NCI-H2227 treated with DMSO at 0.1 percent for 48 hours (cell line): ENCODE data around the gene NLRC5.
"Not testable (repeated sequence)": the region's sequence is repeated elsewhere in the genome, so short reads cannot be mapped to it uniquely, and the experiment has no call there.

Experiments used
- DNase-seq: peaks from one replicate; lab custom pipeline; 2025; lab: John Stamatoyannopoulos, UW

The NLRC5 gene

DNA sequence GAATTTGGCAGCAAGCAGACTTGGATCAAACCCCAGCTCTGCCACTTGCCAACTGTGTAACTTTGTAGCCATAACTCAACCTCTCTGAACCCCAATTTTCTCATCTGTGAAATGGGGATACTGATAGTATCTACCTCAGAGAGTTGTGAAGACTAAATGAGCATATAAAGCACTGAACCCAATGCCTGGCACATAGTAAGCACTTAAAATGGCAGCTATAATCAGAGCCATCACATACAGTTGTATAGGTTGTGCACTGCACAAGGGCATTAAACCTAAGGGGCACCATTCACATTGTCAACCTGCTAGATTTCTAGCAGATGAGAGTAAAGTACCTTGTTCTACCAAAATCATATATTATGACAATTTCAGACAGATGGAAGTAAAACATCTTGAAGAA is 92.4 kb downstream of the NLRC5 start:
- no peak for DNase-seq

DNA sequence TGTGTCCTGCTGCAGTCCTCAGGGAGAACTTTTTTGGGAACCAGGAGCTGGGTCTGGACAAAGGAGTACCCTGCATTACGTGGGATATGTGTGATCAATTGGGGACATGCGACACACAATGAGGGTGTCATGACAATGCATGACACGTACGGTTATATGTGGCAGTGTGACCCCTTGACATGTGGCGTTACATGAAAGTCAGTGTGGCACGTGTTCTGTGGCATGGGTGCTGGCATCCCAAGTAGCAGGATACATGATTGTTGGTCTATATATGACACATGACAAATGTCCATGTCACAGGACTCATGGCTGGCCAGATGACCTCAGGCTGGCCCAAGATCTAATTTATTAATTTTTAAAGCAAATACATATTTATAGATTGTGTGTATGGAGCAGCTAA is 93.3 kb downstream of the NLRC5 start:
- DNase-seq, result no peak

DNA sequence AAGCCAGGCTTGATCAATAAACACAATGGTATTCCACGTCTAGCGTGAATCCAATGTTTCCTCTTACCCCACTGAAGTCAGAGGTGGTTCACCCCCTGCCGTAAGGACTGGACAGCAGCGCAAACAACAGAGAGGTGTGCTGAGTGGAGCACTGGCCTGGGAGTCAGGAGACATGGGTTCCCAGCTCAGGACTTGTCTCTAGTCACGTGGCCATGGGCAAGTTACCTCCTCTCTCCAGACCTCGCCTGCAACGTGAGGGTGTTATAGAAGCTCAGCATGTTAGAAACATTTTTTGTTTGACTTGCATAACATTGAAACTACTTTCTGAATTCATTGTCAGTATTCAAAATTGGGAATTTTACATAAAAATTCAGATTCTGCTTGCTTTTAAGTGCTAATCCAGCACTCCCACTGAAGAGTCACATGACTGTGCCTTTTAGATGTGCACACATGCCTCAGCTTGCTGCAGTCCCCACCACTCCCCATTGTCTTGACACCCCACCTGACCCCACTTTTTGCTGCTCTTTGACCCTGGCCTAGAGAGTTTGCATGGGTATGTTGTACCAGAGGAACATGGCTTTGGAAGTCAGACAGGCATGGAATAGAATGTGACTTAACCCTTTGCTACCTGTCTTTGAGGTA is 94.2 kb downstream of the NLRC5 start:
- DNase-seq, result no peak

DNA sequence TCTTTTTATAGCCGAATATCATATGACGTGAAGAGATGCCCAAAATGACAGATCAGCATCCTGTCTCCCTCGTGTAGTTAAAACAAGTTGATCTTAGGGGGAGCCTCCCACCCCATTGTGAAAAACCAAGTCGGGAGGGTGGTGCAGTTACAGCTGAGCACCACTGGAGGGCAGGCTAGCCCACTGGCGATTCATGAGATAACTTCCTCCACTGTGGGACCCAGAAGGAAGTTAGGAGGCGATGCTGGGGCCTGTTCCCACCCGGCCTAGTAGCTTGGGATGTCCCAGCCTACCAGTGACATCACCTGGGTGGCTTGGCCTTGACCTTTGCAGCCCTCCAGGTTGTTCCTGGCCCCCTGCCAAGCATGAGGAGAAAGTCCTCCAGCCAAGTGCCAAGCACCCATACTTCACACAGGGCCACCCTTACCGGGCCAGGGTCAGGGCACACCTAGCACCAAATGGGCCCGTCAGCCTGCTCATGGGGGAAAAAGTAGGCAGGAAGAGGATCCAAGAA is 95.0 kb downstream of the NLRC5 start:
- DNase-seq, result peak; percentile 18

DNA sequence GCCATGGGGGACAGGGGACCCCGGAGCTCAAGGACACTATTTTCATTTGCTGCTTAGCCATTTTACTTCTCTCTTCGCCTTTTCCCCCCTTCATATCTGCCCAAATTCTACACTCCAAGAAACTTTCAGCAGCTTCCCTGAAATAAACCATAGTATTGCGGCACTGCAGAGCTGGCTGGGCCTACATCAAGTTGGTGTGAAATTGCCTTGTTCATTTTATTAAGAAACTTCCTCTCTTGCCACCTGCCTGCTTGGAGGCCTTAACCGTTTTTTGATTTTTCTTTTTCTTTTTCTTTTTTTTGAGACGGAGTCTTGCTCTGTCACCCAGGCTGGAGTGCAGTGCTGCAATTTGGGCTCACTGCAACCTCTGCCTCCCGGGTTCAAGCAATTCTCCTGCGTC is 95.6 kb downstream of the NLRC5 start:
- no peak for DNase-seq

DNA sequence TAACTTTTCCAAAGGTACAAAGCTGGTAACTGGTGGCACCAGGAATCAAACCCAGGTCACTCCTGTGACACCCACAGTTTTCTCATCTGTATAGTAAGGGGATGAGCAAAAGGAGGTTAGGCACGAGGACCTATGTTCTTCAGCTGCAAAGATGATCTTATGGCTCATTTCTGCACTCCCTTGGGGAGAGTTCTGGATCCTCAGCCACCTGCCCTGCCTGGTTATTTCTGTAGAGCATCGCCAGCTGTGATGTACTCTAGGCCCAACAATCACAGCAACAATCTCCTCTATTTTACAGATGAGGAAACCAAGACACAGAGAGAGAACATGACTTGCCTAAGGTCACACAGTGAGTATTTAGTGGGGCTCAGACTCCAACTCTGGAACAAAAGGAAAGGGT is 97.6 kb downstream of the NLRC5 start:
- DNase-seq, result no peak

DNA sequence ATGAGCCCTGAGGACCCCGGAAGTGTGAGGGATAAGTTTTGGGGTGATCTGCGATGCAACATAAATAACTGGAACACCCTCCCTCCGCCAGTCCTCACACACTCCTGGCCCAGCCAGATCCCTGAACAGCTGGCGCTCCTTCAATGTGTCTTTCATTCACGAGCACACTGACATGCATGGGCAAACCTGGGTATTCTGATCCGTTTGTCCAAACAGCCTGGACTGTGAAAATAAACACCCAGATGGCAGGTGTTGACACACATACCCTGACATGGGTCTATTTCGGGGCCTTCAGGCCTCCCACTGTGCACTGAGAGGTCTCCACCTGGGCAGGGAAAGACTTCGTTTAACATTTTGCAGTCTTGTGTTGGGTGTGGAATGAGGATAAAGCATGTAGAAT is 100.0 kb downstream of the NLRC5 start:
- DNase-seq, result no peak

DNA sequence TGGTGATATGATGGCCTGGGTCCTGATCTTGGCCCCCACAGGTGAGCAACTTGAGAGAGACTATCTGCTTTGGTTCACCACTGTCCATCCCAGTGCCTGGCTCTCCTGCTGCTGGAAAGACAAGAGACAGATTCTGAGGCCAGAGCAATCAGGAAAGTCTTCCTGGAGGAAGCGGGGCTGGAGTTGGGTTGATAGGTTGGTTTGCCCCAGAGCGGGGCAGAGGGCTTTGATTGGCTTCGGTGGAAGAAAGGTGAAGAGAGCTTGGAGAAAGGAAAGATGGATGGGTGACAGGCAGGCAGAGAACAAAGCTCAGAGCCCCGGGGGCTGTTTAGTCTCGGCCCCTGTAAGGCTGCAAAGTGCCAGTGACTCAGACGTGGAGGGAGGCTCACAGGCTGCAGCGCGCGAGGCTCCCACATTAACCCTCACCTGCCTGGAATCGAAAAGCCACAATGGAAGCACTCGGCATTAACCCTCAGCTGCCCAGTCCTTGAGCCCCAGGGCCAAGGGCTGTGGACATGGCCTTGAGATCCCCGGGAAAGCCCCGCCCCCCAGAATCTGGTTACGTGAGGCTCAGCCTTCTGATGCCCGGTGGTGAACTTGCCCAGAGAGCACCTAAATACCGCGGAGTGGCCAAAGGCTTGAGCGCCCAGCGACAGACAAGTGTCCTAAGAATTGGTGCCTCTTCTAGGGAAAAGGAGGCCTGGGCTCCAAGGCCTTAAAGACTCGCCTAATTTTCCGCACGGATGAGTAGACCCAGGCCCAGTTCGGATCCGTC is 102.0 kb downstream of the NLRC5 start:
- peak; percentile 17 for DNase-seq

DNA sequence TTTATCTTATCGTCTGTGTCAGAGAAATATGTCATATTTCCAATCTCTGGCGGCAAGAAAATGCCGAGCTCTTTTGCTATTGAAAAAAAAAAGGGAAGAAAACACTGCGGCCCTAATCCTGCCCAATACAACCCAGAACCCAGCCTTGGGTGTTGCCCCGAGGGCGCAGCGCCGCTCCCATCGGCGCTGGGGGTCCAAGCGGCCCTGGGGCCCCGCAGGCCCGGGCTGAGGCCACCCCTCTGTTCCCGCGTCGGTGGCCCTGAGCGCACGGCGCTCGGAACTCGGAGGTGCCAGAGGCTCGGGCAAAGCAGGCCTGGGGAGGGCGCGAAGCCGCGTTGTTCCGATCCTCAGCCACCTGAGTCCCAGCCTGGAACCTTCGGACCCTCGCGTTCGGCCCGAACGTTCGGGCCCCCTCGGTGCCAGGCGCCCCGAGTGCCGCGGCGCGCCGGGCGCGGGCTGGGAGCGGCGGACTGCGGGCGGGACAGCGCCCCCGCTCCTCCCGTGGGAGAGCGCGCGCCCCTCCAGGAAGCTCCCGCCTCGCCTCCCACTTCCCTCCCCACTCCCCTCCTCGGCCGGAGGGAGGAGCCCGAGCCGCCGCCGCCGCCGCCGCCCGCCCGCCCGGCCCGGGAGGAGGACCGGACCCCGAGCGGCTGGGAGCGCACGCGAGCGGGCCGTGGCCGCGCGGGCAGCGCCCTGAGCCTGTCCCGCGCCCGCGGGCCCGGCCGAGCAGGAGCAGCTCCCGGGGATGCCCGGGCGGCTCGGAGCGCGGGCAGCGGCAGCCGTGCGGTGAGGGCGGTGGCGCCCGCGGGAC is 102.8 kb downstream of the NLRC5 start, which contains the start of gene CPNE2:
TSS of gene CPNE2 (plus strand) at position 609 of the 811 bp plus-strand sequence. CDS start 18,160 bp downstream, outside the sequence.
- DNase-seq, result peak; percentile 9

DNA sequence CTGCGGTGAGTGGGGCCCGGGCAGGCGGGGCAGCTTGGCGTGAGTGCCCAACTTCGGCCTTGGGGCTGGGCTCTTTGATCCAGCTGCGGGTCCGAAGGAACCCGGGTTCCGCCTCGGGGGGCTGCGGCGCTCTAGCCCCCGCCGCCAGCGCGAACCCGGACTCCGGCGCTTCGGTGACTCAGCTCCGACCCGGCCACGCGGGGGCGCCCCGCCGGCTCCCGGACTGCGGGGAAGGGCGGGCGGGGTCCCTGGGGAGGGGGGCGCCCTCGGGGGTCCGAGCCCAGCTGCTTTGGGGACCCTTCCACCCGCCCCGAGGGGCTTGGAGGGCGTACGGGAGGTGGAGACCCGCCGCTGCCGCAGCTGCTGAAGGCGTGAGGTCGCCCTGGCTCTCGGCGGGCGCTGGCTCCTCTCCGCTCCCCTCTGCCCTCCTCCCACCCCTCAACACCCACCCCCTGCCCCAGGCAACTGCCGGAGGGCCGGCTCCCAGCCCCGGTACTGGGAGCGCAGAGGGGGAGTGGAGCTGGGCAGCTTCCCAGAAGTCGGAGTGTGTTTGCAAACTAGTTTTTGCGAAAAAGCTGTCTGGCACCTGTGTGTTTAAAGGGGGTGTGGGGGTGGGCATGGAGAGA is 103.5 kb downstream of the NLRC5 start:
- no peak for DNase-seq

DNA sequence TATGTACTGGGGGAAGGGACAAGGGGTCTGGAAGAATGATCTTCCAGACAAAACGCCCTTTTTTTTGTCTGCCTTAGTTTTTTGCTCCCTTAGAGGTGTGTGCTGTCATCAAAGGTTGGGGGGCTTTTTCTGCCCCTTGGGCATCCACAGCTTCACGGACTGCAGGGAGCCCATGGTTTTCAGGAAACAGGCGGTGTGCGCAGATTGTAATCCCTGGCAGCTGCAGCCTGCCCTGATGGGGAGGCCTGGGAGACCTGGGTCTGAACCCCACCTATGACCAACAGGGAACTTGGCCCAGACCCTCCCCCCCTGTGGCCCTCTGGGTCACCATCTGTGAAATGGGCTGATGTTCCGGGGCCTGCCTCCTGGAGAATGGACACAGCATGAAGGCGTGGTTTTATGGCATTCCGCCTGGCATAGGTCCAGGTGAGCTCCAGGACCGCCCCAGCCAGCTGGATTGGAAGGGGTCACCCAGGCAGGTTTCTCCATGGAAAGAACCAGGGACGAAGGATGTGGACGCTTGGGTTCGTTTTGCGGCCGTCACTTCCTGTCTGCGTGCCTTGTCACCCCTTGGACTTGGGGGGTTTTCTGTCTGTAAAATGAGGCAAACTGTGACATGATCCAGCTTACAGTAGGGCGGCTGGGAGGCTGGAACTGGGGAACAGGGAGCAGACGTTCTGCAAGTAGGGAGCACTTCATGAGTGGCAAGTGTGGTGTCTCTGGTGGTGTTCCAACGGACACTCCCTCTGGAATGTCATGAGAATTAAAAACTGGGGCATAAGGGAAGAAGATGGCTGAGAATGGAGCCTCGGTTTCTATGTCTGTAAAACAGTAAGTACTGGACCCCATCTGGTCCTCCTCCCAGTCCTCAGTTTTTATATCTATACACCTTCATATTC is 104.6 kb downstream of the NLRC5 start:
- DNase-seq, result no peak

DNA sequence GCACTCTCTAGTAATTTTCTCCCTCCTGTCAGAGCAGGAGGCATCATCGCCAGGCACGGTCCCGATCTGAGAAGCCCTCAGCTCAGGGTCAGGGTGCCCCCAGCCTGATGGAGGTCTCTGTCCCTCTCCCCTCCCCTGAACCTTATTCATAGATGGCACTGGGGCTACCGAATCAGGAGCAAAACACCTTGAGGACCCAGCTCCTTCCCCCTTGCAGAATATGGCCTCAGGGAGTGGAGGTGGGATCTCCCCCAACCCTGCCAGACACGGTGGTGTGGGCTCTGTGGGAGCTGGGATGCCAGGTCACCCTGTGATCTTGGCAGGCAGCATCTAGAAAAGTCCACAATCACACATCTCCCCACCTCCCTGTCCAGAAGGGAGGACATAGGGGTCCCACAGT is 105.6 kb downstream of the NLRC5 start:
- DNase-seq, result no peak

DNA sequence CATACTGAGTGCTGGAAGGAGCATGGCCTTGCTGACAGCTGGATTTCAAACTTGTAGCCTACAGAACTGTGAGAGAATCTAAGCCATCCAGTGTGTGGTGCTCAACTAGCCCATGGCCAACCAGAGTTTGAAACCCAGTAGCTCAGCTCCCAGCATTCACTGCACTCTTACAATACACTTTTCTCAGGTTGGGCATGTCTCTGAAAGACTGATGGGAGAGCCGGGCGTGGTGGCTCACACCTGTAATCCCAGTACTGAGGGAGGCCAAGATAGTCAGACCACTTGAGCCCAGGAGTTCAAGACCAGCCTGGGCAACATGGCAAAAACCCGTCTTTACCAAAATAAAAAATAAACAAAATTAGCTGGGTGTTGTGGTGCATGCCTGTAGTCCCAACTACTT is 106.8 kb downstream of the NLRC5 start:
- no peak for DNase-seq

DNA sequence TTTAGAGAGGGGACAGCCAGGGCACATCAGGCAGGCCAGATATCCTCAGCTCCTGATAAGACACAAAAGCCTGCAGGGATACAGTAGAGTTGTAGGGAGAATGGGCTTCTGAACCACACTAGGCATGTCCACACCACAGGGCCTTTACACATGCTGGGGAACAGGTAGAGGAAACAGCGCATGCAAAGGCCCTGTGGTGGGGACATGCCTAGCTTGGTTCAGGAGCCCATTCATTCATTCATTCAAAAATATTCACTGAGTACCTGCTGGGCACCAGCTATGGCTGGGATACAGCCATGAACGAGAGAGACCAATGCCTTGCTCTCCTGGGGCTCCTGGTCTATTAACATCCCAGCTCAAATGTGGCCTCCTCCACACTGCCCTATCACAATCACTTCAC is 107.4 kb downstream of the NLRC5 start:
- no peak for DNase-seq

DNA sequence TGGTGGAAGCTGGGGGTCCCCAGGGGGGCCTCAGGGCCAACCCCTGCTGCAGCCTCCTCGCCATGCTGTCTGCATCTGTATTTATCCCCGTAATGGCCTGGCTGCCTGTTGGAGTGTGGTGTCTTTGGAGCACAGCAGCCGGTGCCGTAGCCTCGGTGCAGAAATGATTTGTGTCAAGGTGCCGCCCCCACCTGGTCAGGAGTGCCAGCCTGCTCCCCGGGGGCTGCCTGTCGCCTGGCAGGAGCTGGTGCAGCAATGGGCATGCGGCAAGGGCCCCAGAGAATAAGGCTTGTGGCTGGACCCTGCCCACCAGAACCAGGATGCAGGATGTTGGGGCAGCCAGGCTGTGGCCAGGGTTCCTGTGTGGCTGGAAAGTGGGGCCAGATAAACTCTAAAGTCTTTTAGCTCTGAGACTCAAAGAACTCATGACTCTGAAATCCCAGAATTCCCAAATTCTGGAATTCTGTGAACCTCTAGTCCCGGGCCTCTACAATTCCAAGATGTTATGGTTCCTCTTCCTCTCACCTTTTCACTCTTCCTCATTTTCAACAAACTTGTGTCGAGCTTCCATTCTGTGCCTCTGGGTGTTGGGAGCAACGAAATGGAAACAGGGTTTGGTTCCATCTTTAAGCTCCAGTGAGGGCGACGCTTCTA is 109.0 kb downstream of the NLRC5 start:
- no peak for DNase-seq

DNA sequence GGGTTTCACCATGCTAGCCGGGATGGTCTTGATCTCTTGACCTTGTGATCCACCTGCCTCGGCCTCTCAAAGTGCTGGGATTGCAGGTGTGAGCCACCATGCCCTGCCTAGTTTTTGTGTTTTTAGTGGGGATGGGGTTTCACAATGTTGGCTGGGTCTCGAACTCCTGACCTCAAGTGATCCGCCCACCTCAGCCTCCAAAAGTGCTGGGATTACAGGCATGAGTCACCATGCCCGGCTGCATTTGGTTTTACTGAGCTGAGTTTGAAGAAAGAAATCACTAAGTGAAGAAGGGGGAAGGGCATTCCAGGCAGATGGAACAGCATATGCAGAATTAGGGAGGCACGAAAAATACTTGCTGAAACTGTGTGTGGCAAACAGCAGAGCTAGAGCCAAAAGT is 110.6 kb downstream of the NLRC5 start:
- DNase-seq, result not testable (repeated sequence)

DNA sequence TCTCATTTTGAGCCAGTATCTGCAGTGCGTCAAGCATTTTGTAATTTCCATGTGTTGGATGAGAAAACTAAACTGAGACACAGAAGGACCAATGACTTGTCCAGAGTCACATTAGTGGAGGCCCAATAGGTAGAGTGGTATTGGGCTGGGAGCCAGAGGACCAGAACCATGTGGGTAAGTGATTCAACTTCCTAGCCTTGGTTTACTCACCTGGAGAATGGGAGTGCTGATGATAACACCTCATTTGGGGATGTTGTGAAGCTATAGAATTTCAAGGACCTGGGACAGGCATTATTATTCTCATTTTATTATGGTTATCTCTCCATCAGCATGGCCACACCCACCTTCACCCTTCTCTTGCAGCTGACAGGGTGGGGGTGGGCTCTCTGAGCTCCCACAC is 111.1 kb downstream of the NLRC5 start:
- DNase-seq, result no peak

DNA sequence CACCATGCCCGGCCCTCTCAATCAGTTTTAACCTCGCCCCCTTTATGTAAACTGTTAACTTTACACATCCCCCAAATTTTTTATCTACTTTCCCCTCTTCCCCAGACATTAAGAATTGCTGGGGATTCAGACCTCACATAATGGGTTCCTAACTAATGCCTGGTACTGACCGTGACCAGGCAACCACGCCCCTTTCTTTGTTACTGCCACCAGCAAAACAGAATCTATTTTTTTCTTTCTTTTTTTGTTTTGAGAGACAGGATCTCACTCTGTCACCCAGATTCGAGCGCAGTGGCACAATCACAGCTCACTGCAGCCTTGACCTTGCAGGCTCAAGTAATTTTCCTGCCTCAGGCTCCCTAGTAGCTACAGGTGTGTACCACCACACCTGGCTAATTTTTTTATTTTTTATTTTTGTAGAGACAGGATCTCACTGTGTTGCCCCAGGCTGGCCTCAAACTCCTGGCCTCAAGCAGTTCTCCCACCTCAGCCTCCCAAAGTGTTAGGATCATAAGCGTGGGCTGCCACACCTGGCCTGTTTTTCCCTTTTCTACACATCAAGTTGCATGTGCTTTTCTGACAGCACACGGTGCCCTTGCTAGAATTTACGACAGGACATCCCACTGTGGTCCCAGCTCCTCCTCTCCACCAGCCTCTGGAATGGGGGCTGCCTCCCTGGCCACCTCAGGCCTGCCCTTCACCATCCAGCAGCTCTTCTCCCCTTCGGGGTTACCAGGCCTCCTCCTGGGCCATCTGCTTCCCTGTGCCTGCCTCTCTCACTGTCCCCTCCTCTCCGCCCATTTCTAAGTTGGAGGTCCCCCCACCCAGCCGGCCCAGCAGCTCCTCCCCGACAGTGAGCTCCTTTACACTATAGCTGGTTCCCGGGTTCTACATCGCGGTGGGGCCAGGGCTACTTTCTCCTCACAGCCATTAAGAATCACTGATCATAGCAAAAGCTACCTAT is 113.8 kb downstream of the NLRC5 start:
- DNase-seq, result peak; percentile 32

DNA sequence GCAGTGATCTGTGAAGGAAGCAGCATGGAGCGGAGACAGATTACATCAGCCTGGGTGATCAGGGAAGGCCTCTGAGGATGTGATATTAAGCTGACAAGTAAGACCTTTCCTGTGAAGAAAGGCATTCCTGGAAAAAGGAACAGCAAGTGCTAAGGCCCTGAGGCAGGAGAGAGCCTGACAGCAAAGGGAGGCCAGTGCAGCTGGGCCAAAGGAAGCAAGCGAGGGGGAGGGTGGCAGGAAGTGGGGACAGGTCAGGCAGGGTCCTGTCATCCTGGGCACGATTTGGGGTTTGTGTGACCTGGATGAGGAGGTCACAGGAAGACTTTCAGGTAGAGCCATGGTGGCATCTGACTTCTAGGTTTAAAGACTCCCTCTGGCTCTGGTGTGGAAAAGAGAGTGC is 115.3 kb downstream of the NLRC5 start:
- no peak for DNase-seq
